Trophoblast cell (in vitro differentiated cells and primary cell): Measurements from ENCODE around the gene EVL.

ENCODE experiments used
- DNase-seq, 2 donors: peaks; one replicate each; pipeline ENCODE4 v3.0.0-alpha.2; 2016
- H2AFZ ChIP-seq: 2 replicates; pipeline ENCODE4 v1.6.1; 2013; ENCODE audit warnings: low read length, moderate library complexity, mild to moderate bottlenecking; ENCODE audit not compliant: insufficient read depth, poor library complexity
- H2AK5ac ChIP-seq: 2 replicates; pipeline ENCODE4 v1.6.1; 2013; ENCODE audit warnings: mild to moderate bottlenecking, low read length
- H2BK120ac ChIP-seq: 2 replicates; pipeline ENCODE4 v1.6.1; 2013; ENCODE audit warnings: low read length, mild to moderate bottlenecking, moderate library complexity; ENCODE audit not compliant: insufficient read depth, poor library complexity
- H2BK12ac ChIP-seq: 2 replicates; pipeline ENCODE4 v1.6.1; 2013; ENCODE audit warnings: mild to moderate bottlenecking, low read length, moderate library complexity
- H2BK5ac ChIP-seq: 2 replicates; pipeline ENCODE4 v1.6.1; 2013; ENCODE audit warnings: low read length, low read depth, moderate library complexity, mild to moderate bottlenecking; ENCODE audit not compliant: poor library complexity
- H3K14ac ChIP-seq: 2 replicates; pipeline ENCODE4 v1.6.1; 2013; ENCODE audit warnings: mild to moderate bottlenecking, low read length
- H3K18ac ChIP-seq: 2 replicates; pipeline ENCODE4 v1.6.1; 2013; ENCODE audit warnings: mild to moderate bottlenecking, low read length
- H3K23ac ChIP-seq: 2 replicates; pipeline ENCODE4 v1.6.1; 2013; ENCODE audit warnings: low read length
- H3K27ac ChIP-seq: 2 replicates; pipeline ENCODE4 v1.5.1; 2013; ENCODE audit warnings: low read depth, mild to moderate bottlenecking, inconsistent platforms, low read length, moderate library complexity
- H3K27me3 ChIP-seq: 2 replicates; pipeline ENCODE4 v1.6.1; 2013; ENCODE audit warnings: inconsistent platforms, mild to moderate bottlenecking, low read length, moderate library complexity; ENCODE audit not compliant: insufficient read depth
- H3K36me3 ChIP-seq, 2 experiments: 1 replicate in 1 of 2; 2 replicates in 1 of 2; pipeline ENCODE4 v1.6.1; 2013; ENCODE audit warnings: low read length in 2 of 2, mild to moderate bottlenecking in 2 of 2, moderate library complexity in 1 of 2; ENCODE audit not compliant: insufficient read depth in 2 of 2, control insufficient read depth in 1 of 2
- H3K4ac ChIP-seq: 2 replicates; pipeline ENCODE4 v1.6.1; 2013; ENCODE audit warnings: low read depth, mild to moderate bottlenecking, low read length, moderate library complexity
- H3K4me1 ChIP-seq, 2 experiments: 1 replicate in 1 of 2; 2 replicates in 1 of 2; pipeline ENCODE4 v1.6.1; 2013; ENCODE audit warnings: low read length in 2 of 2, mild to moderate bottlenecking in 2 of 2, moderate library complexity in 1 of 2; ENCODE audit not compliant: insufficient read depth in 2 of 2, control insufficient read depth in 1 of 2
- H3K4me2 ChIP-seq: 2 replicates; pipeline ENCODE4 v1.6.1; 2013; ENCODE audit warnings: inconsistent platforms, mild to moderate bottlenecking, low read length, moderate library complexity
- H3K4me3 ChIP-seq: 2 replicates; pipeline ENCODE4 v1.5.1; 2013; ENCODE audit warnings: mild to moderate bottlenecking, low read depth, low read length, inconsistent platforms
- H3K79me1 ChIP-seq: one replicate; pipeline ENCODE4 v1.6.1; 2013; ENCODE audit warnings: low read length
- H3K79me2 ChIP-seq: 2 replicates; pipeline ENCODE4 v1.6.1; 2013; ENCODE audit warnings: low read length, mild to moderate bottlenecking; ENCODE audit not compliant: control insufficient read depth, insufficient read depth, poor library complexity
- H3K9ac ChIP-seq: 2 replicates; pipeline ENCODE4 v1.6.1; 2013; ENCODE audit warnings: mild to moderate bottlenecking, low read length
- H3K9me3 ChIP-seq: 2 replicates; pipeline ENCODE4 v1.6.1; 2013; ENCODE audit warnings: low read depth, mild to moderate bottlenecking, control low read depth, inconsistent platforms, low read length; ENCODE audit not compliant: insufficient read depth
- H4K12ac ChIP-seq: 2 replicates; pipeline ENCODE4 v1.6.1; 2013; ENCODE audit warnings: low read depth, mild to moderate bottlenecking, low read length, moderate library complexity
- H4K8ac ChIP-seq: 2 replicates; pipeline ENCODE4 v1.6.1; 2013; ENCODE audit warnings: low read depth, mild to moderate bottlenecking, low read length, moderate library complexity
- H4K91ac ChIP-seq: one replicate; pipeline ENCODE4 v1.6.1; 2013; ENCODE audit warnings: low read depth, mild to moderate bottlenecking, low read length, moderate library complexity
- WGBS: extraction: QIAGEN DNeasy Blood & Tissue Kit; methylation state at CpG from one replicate; pipeline ENCODE4 v1.1.7; 2013; ENCODE audit warnings: missing lambda C conversion rate; ENCODE audit not compliant: insufficient read length, insufficient coverage; ENCODE audit errors: extremely low coverage; 5-methylcytosine and 5-hydroxymethylcytosine counted together

EVL gene

GRCh38 chr14:100031506-100032281 lies 33.5 kb upstream of the EVL start:
- H3K18ac ChIP-seq, result no peak overlapping the region
- peak overlapping the region; percentile 52 for H2BK120ac ChIP-seq
- H4K91ac ChIP-seq, result peak overlapping the region; percentile 45
- no peak overlapping the region for H3K4ac ChIP-seq
- peak overlapping the region; percentile 9 for H4K8ac ChIP-seq
- H2BK12ac ChIP-seq, result no peak overlapping the region
- no peak overlapping the region for H3K9ac ChIP-seq
- H3K14ac ChIP-seq, result peak overlapping the region; percentile 28
- H2AFZ ChIP-seq, result no peak overlapping the region
- no peaks in the 10 kb centered on the region for H3K9me3 ChIP-seq
- DNase-seq, result peak; percentile 89 to 98
- no peak overlapping the region for H2BK5ac ChIP-seq
- H2AK5ac ChIP-seq, result no peak overlapping the region
- peaks cover 5 to 17% of the 10 kb centered on the region in 2 experiments for H3K4me1 ChIP-seq
- no peaks in the 10 kb centered on the region for H3K36me3 ChIP-seq
- H3K4me2 ChIP-seq, result peak overlapping the region; percentile 45
- no CpG with 5 or more reads among the region's 7 CpGs for WGBS
- H3K4me3 ChIP-seq, result no peak overlapping the region
- H3K23ac ChIP-seq, result no peak overlapping the region
- peaks cover 3% of the 10 kb centered on the region for H3K79me1 ChIP-seq
- H3K27ac ChIP-seq, result peak overlapping the region; percentile 71
- no peaks in the 10 kb centered on the region for H3K79me2 ChIP-seq
- H4K12ac ChIP-seq, result no peak overlapping the region
- H3K27me3 ChIP-seq, result no peaks in the 10 kb centered on the region

- Histone ChIP-seq H3K27ac (no peak overlapping the region), H3K23ac (no peak overlapping the region), H2BK5ac (no peak overlapping the region), H3K4me2 (no peak overlapping the region), H4K12ac (no peak overlapping the region), H3K4me1 (peaks cover 5 to 17% of the 10 kb centered on the region in 2 experiments), H3K36me3 (no peaks in the 10 kb centered on the region), H3K79me2 (no peaks in the 10 kb centered on the region), H2AK5ac (no peak overlapping the region), H3K4me3 (no peak overlapping the region), H3K9ac (no peak overlapping the region), H2BK120ac (no peak overlapping the region), H2AFZ (no peak overlapping the region), H3K18ac (no peak overlapping the region), H3K9me3 (no peaks in the 10 kb centered on the region), H4K8ac (no peak overlapping the region), H3K4ac (no peak overlapping the region), H3K27me3 (no peaks in the 10 kb centered on the region), H2BK12ac (no peak overlapping the region), H3K79me1 (peaks cover 3% of the 10 kb centered on the region), H4K91ac (no peak overlapping the region), H3K14ac (no peak overlapping the region)
- no CpG with 5 or more reads among the region's 1 CpG for WGBS
- DNase-seq, result no peak
These were observed 32.5 kb upstream of the EVL start for GRCh38 chr14:100032738-100033137.

- H3K9me3 ChIP-seq, result no peaks in the 10 kb centered on the region
- no peak overlapping the region for H3K4ac ChIP-seq
- no peak overlapping the region for H4K91ac ChIP-seq
- no peak overlapping the region for H3K18ac ChIP-seq
- H4K8ac ChIP-seq, result no peak overlapping the region
- peaks cover 3% of the 10 kb centered on the region for H3K79me1 ChIP-seq
- no peak overlapping the region for H2AK5ac ChIP-seq
- H3K79me2 ChIP-seq, result no peaks in the 10 kb centered on the region
- no peak overlapping the region for H3K9ac ChIP-seq
- no peak overlapping the region for H3K23ac ChIP-seq
- H3K27ac ChIP-seq, result no peak overlapping the region
- H2BK5ac ChIP-seq, result no peak overlapping the region
- no peak overlapping the region for H3K4me2 ChIP-seq
- no peaks in the 10 kb centered on the region for H3K27me3 ChIP-seq
- H3K36me3 ChIP-seq, result no peaks in the 10 kb centered on the region
- no peak overlapping the region for H3K4me3 ChIP-seq
- H2AFZ ChIP-seq, result no peak overlapping the region
- H3K4me1 ChIP-seq, result peaks cover 5 to 17% of the 10 kb centered on the region in 2 experiments
- H2BK12ac ChIP-seq, result no peak overlapping the region
- DNase-seq, result peak in 1 of 2 donors; percentile 33
- H2BK120ac ChIP-seq, result no peak overlapping the region
- no CpG with 5 or more reads among the region's 5 CpGs for WGBS
- no peak overlapping the region for H3K14ac ChIP-seq
- H4K12ac ChIP-seq, result no peak overlapping the region
These were observed 31.7 kb upstream of the EVL start for GRCh38 chr14:100033347-100034075.

- H3K4me2 ChIP-seq, result no peak overlapping the region
- H3K4ac ChIP-seq, result no peak overlapping the region
- WGBS, result no CpG with 5 or more reads among the region's 4 CpGs
- no peak overlapping the region for H3K14ac ChIP-seq
- no peak for DNase-seq
- H2BK12ac ChIP-seq, result no peak overlapping the region
- H2BK5ac ChIP-seq, result no peak overlapping the region
- H2AFZ ChIP-seq, result no peak overlapping the region
- no peaks in the 10 kb centered on the region for H3K36me3 ChIP-seq
- H4K12ac ChIP-seq, result no peak overlapping the region
- H3K23ac ChIP-seq, result no peak overlapping the region
- H3K4me3 ChIP-seq, result no peak overlapping the region
- H4K91ac ChIP-seq, result no peak overlapping the region
- no peak overlapping the region for H2BK120ac ChIP-seq
- H3K9me3 ChIP-seq, result no peaks in the 10 kb centered on the region
- H3K27me3 ChIP-seq, result no peaks in the 10 kb centered on the region
- H3K27ac ChIP-seq, result no peak overlapping the region
- no peak overlapping the region for H3K9ac ChIP-seq
- H3K4me1 ChIP-seq, result peaks cover 5 to 17% of the 10 kb centered on the region in 2 experiments
- no peak overlapping the region for H3K18ac ChIP-seq
- no peak overlapping the region for H4K8ac ChIP-seq
- no peaks in the 10 kb centered on the region for H3K79me2 ChIP-seq
- H3K79me1 ChIP-seq, result peaks cover 3% of the 10 kb centered on the region
- no peak overlapping the region for H2AK5ac ChIP-seq
These were observed 30.8 kb upstream of the EVL start for GRCh38 chr14:100034468-100034867.
